SU-DHL-6 (cell line): ENCODE measurements around the gene NEDD4.

Experiments
- EZH2phosphoT487 ChIP-seq: fragments of 200-600 bp; sonication (generic), shearing (Covaris generic); conservative IDR thresholded peaks from 2 replicates; pipeline ENCODE4 v1.6.1; 2018; ENCODE audit warnings: mild to moderate bottlenecking, antibody characterized with exemption, low read length, moderate library complexity, mixed read lengths
- TF ChIP-seq, protein P1 (sequence below): fragments of 200-600 bp; sonication (generic); IDR thresholded peaks from one replicate; pipeline ENCODE4 v1.5.1; 2017; ENCODE audit warnings: antibody characterized with exemption, mild to moderate bottlenecking, low read length, moderate library complexity; ENCODE audit not compliant: insufficient read depth, poor library complexity, severe bottlenecking

DNA sequence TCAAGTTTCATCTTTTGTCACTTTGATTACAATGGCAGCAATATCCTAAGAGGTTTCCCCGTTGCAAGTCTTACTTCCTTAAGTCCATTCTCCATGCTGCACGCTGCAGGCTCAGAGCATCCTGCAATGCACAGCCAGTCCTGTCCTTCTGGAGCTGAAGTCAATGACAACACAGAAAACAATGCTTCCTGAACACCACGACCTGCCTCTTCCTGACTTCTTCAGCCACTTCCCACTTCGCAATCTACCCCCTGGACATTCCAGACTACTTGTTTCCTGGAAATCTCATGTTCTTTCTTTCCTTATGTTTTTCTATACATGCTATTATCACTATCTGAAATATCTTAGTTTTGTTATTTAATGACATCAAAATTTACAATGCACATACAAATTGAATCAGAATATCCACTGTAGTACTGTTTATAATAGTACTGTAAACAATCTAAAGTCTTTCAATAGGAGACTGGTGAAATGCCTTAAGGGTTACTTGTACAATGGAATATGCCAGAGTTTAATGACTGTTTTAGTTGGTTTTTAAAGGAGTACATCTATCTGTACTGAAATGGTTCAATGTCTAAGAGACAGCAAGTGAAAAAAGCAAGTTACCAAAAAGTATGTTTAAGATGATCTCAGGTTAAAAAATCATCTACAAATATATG lies 136.8 kb downstream of the NEDD4 start:
- TF ChIP-seq, protein P1, sequence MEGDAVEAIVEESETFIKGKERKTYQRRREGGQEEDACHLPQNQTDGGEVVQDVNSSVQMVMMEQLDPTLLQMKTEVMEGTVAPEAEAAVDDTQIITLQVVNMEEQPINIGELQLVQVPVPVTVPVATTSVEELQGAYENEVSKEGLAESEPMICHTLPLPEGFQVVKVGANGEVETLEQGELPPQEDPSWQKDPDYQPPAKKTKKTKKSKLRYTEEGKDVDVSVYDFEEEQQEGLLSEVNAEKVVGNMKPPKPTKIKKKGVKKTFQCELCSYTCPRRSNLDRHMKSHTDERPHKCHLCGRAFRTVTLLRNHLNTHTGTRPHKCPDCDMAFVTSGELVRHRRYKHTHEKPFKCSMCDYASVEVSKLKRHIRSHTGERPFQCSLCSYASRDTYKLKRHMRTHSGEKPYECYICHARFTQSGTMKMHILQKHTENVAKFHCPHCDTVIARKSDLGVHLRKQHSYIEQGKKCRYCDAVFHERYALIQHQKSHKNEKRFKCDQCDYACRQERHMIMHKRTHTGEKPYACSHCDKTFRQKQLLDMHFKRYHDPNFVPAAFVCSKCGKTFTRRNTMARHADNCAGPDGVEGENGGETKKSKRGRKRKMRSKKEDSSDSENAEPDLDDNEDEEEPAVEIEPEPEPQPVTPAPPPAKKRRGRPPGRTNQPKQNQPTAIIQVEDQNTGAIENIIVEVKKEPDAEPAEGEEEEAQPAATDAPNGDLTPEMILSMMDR, result no peak
- TF ChIP-seq EZH2phosphoT487, result no peak
